ENCODE results near the gene SCMH1.
"Not testable (repeated sequence)": the region's sequence is repeated elsewhere in the genome, so short reads cannot be mapped to it uniquely, and the experiment has no call there.

The SCMH1 gene

DNA sequence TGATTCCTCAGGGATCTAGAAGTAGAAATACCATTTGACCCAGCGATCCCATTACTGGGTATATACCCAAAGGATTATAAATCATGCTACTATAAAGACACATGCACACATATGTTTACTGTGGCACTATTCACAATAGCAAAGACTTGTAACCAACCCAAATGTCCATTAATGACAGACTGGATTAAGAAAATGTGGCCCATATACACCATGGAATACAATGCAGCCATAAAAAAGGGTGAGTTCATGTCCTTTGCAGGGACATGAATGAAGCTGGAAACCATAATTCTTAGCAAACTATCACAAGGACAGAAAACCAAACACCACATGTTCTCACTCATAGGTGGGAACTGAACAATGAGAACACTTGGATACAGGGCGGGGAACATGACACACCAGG is 30.5 kb downstream of the SCMH1 start:
- DNase-seq (ENCODE audit: low spot score) = not testable (repeated sequence)

GRCh38 chr1:41207053-41207452 is 35.1 kb downstream of the SCMH1 start:
- DNase-seq (ENCODE audit: low spot score) = not testable (repeated sequence)

DNA sequence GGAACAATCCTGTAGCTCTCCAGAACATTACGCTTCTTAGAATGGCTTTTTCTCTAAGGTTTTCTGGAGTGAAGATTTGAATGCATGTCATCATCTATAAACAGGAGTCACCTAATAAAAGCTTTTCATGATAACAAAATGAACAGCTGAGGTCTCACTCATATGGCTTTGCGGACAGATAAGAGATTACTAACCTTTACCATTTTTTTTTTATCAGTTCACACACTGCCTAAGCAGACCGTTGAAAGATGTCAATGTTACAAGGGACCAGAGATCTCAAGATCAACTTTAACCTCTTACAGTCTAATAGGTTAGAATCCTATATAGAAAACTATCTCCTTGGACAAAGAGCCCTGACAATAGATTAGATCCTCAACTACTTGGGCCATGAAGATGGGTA is 41.4 kb downstream of the SCMH1 start:
- no peak for DNase-seq (ENCODE audit: low spot score)

- no peak for DNase-seq (ENCODE audit: low spot score)
Observed at GRCh38 chr1:41199375-41199774, 42.7 kb downstream of the SCMH1 start.

DNA sequence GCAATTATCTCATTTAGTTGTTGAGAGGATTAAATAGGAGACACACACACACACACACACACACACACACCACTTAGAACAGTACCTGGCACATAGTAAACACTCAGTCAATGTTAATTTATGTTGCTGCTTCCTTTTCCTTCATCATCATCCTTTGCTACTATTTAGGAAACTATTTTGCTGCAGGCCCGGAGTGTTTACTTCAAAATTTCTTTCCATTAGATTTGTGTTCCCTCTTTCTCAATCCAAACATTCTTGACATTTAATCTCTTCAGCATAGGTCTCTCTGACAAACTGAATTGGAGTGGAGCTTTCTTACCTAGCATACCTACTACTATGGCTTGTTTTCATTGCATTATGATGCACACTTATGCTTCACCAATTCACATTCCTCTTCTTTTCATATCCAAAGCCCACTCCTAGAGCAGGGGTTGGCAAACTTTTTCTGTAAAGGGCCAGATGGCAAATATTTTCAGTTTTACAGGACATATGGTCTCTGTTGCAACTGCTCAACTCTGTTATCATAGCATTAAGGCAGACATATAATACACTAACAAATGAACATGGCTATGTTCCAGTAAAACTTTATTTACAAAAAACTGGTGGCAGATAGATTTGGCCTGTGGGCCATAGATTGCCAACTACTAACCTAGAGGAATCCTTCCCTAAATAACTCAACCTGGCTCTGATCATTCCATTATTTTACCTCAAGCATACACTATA is 49.5 kb downstream of the SCMH1 start:
- no peak for DNase-seq (ENCODE audit: low spot score)

DNA sequence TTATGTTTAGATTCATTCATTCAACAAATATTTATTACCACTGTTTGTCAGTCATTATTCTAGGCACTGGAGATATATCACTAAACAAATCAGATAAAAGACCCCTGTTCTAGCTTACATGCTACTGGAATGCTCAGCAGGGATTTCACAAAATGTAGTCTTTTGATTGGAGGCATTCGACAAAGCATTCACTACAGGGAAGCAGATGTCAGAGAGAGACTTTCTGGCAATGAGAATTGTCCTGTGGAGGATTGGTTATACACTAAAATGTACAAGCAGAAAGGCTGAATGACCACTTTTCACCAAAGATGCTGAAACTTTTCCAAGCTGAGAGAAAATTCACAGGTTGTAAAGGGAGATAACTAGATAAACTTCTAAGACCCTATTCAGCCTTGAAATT is 57.7 kb downstream of the SCMH1 start:
- DNase-seq (ENCODE audit: low spot score) = no peak

DNA sequence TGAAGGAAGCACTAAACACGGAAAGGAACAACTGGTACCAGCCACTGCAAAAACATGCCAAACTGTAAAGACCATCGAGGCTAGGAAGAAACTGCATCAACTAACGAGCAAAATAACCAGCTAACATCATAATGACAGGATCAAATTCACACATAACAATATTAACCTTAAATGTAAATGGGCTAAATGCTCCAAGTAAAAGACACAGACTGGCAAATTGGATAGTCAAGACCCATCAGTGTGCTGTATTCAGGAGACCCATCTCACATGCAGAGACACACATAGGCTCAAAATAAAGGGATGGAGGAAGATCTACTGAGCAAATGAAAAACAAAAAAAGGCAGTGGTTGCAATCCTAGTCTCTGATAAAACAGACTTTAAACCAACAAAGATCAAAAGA is 63.9 kb downstream of the SCMH1 start:
- DNase-seq (ENCODE audit: low spot score) = not testable (repeated sequence)

DNA sequence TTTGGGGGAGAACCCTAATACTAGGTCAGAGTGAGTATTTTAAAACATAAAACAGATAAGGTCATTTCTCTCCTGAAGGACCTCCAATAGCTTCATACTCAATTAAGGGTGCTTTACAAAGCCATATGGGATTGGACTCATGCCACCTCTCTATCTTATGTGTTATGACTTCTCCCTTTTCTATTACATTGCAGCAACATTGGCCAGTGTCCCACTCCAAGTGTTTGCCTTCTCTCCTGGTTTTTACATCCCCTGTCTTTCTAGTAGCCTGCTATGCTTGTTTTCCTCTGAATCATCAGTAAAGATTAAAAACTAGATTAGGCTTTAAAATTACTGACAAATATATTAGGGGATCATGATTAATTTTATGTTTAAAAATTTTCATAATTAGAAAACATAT is 66.6 kb downstream of the SCMH1 start:
- DNase-seq (ENCODE audit: low spot score) = no peak

DNA sequence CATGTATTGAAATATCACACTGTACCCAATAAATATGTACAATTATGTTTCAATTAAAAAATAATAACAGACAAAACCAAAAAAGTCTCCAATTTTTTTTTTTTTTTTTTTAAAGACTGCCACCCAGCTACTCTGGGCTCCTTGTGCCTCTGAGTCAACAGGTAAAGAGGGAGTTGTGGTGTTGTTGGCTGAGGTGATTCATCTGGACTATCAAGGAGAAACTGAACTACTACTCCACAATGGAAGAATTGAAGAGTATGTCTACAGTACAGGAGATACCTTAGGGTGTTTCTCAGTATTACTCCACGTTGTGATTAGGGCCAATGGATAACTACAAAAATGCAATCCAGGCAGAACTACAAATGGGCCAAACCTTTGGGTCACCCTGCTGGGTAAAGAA is 67.9 kb downstream of the SCMH1 start:
- DNase-seq (ENCODE audit: low spot score) = no peak

DNA sequence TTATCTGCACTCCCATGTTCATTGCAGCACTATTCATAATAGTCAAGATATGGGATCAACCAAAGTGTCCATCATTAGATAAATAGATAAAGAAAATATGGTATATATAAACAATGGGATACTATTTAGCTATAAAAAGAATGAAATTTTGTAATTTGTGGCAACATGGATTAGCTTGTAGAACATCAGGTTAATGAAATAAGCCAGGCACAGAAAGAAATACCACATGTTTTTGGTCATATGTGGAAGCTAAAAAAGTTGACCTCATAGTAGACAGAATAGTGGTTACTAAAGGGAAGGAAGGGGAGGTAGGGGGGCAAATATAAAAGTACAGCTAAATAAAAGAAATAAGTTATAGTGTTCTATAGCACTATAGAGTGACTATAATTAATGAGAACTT is 68.5 kb downstream of the SCMH1 start:
- DNase-seq (ENCODE audit: low spot score) = no peak

- DNase-seq (ENCODE audit: low spot score) = no peak
Observed at GRCh38 chr1:41171266-41171874, 70.7 kb downstream of the SCMH1 start.

GRCh38 chr1:41169799-41170180 is 72.3 kb downstream of the SCMH1 start:
- DNase-seq (ENCODE audit: low spot score) = no peak

DNA sequence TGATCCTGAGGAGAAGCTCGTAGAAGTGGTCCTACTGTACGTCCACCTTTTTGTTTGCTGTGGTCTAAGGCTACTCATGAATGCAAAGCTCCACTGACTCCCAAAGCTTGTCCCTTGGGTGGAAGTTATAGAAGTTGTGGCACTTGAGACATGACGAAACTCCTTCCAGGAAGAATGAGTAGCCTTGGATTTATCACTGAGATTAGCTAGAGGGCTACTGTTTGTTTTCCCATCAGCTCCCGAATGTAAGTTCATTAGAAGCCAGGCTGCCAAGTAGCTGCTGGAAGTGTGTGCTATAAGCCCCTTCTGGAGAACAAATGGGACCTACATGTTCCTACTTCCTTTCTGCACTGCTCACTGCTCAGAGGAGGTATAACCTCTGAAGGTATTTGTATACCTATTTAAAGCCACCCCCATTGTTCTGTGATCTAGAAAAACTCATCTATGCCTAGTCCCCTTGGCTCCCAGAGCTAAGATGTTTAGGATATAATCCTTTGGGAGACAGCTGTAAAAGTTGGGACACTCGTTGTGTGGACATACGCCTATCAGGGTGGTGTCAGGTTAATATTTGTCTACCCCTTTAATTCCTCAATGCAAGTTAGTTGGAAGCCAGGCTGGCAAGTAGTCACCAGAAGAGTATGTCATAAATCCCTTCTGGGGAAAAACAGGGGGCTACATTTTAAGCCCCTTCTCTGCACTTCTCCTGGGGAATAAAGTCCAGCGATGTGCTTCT is 72.9 kb downstream of the SCMH1 start:
- no peak for DNase-seq (ENCODE audit: low spot score)

- DNase-seq (ENCODE audit: low spot score) = no peak
Observed at GRCh38 chr1:41167667-41168066, 74.4 kb downstream of the SCMH1 start.

- no peak for DNase-seq (ENCODE audit: low spot score)
Observed at GRCh38 chr1:41164727-41165126, 77.4 kb downstream of the SCMH1 start.

GRCh38 chr1:41162441-41162840 is 79.7 kb downstream of the SCMH1 start:
- DNase-seq (ENCODE audit: low spot score) = no peak

DNA sequence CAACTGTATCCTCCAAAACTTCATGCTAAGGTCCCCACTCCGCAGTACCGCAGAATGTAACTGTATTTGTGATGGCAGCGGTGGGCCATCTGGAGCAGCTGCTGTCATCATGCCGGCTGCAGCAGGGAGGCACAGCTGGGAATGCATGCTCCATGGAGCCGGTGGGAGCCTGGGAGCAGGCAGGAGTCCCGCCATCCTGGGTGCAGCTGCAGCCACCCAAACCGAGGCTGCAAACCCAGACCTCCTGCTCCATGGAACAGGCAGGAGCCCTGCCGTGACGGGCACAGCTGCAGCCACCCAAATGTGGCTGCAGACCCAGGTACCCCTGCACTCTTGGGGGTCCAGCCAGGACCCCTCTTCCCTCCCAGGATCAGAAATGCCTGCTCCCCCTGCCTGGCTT is 80.3 kb downstream of the SCMH1 start:
- no peak for DNase-seq (ENCODE audit: low spot score)

- peak; percentile 9 for DNase-seq (ENCODE audit: low spot score)
Observed at GRCh38 chr1:41160498-41161110, 81.5 kb downstream of the SCMH1 start.

- no peak for DNase-seq (ENCODE audit: low spot score)
Observed at GRCh38 chr1:41158966-41159365, 83.1 kb downstream of the SCMH1 start.

DNA sequence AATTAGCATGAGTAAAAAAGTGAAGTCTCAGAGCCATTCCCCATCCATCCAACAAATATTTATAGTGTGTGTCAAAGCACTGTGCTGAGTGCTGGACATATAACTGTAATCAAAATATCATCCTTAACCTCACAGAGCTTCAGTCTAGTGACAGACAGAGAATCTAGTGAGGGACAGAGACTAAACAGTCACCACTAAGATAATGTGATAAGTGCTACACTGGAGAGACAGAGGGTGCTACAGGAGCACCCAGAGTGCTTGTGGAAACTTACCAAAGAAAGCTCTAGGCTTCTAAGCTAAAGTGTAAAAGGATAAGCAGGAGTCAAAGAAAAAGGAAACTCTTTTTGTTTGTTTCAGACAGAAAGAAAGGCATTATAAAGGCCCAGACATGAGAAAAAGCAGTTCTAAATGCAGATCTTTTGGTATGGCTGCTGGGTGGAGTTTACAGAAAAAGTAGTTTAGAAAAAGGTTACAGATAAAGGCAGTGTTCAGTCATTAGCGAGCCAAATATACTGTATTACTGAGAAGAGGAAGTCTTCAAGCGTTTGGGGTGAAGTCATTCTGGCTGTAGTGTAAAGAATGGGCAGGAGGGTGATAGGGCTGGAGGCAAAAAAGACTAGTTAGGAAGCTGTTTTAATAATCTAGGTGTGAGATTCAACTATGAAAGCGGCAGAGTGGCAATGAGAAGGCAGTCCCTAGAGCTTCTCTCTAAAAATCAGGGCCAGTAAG is 83.8 kb downstream of the SCMH1 start:
- DNase-seq (ENCODE audit: low spot score) = no peak

DNA sequence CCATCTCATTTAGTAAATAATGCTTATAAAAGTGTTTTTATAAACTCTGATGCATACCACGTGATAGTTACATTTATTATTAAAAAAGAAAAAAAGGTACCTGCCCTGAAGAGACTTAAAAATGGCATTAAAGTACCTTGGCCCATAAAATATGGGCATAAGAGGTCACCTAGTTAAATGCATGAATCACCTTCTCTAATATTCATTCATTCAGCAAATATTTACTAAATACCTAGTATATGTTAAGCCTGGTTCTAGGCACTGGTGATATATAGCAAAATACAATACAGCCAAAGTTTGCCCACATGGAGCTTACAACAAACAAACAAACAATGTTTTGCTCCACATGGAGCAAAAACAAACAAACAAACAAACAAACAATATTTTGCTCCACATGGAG is 87.0 kb downstream of the SCMH1 start:
- no peak for DNase-seq (ENCODE audit: low spot score)

DNA sequence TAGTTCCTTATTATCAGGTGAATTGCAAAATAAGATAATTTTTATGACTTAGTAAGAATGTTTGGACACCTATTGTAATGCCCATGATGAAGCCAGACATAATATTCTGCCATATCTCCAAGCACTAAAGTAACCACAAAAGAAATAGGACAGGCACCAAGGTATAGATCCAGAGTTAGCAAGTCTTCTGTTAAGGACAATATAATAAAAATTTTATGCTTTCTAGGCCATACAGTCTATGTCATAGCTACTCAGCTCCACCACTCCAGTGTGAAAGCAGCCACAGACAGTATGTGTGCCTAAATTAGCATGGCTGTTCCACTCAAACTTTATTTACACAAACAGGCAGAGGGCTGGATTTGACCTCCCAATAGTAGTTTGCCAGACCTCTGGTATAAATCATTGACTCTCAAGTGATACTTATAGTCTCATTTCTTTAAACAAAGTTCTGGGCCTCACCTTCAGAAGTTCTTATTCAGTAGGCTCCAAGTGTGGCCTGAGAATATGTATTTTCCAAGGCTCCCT is 88.3 kb downstream of the SCMH1 start:
- DNase-seq (ENCODE audit: low spot score) = no peak
